ENCODE data around the gene TXLNG.
A peak's percentile ranks its signal among the peaks of the same experiment; 100 is the strongest.
"Not testable (repeated sequence)": the region's sequence is repeated elsewhere in the genome, so short reads cannot be mapped to it uniquely, and the experiment has no call there.

Gene TXLNG

DNA sequence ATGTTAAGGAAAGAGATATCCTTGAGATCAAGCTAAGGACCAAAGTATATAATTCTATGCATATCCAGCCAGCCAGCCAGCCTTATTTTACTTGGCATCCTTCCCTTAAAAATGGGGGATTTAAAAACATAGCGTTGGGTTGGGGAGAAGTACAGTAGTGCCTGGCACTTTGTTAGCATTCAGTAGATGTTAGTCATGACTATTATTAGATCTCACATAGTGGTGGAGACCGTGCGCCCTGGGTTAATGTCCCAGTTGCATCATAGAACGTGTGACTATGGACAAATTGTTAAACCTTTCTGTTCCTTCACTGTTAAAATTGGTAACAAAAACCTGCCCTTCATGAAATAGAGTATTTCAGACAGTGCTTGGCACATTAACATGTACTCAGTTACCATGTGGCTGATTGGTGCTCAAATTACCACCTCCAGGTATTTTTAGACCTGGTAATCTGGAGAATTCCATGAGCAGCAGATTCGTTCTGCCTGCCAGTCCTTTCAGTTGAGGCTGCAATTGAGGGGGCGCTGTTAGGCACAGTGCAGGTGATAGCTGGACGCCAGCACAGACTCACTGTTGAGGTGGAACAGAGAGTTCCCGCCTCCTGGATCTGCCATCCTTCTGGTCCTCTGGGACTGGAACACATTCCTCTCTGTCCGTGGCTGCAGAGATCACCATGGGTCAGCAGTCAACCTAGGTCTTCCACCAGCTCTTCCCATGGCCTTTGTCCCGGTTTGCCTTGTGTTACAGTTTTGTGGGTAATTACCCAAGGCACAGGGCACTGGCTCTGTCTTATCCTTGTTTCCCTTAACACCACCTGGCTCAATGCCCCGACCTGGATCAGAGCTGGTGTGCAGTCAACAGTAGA, 52.2 kb downstream of the TXLNG start:
- DNase-seq (ENCODE audit: low read depth in 3 of 3), result no peak

DNA sequence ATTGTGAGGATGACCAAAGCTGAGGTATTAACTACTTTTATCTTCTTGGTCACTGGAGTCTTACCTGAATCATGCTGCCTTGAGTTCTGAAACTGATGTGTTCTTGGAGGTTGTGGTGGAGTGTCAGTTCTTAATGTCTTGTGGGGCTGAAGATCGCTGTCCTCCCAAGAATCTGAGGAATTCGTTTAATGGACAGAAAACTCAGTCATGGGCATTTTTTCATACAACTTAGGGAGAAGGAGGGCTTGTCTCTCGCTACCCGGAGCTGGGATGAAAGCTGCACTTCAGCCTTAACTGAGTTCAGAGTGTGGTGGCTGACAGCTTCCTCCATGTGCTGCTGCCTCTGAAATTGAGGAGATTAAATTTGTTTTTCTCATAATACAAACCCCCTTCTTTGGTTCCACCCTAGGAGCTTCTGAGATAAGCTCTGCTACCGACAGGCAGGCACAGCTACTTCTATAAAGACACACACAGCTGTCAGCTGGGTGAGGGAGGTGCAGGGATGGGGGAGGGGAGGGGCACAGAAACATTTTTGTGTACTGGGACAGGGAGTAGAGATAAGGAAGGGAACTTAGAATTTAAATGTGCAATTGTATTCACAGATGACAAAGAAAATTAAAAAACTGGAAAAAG, 53.1 kb downstream of the TXLNG start:
- DNase-seq (ENCODE audit: low read depth in 3 of 3), result no peak

DNA sequence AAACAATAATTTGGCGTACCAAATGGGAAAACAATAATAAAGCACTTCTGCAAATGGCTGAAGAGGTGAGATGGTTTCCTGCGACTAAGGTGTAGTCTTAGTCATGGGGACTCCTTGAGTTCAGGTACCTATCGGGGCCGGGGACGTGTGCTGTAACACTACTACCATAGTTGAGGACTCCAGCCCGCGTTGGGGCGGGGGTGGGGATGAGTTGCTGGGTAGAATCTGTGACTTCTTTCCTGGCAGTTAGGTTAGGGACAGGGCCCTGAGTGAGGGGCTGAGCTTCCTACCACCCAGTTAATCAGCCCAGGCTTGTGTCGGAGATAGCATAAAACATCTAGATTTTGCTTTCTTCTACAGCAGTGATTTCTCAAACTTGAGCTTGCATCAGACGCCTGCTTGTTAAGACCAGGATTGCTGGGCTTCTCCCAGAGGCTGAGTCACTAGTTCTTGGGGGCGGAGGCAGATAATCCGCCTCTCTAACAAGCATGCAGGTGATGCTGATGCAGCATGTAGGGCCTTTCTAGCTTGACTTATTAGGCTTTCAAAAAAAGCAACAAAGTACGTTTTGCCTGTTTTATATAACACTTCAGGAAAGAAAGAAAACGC, 53.7 kb downstream of the TXLNG start:
- DNase-seq (ENCODE audit: low read depth in 3 of 3), result no peak

DNA sequence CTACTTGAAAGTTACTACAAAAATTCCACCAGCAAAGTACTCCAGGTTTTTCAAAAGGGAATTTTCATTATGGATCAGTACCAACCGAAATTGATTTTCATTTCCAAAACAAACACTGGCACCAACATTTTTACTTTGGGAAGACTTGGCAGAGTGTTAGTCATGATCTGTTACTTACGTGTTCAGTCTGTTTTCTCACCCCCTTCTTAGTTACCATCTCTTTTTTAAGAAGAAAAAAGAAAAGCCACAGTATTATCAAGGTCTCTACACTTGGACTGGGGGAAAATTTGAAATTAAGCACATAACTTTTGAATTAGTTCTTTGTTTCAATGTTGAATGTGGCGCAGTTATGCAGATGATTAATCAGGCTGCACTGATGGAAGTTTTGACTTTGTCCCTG, 56.4 kb downstream of the TXLNG start:
- no peak for DNase-seq (ENCODE audit: low read depth in 3 of 3)

DNA sequence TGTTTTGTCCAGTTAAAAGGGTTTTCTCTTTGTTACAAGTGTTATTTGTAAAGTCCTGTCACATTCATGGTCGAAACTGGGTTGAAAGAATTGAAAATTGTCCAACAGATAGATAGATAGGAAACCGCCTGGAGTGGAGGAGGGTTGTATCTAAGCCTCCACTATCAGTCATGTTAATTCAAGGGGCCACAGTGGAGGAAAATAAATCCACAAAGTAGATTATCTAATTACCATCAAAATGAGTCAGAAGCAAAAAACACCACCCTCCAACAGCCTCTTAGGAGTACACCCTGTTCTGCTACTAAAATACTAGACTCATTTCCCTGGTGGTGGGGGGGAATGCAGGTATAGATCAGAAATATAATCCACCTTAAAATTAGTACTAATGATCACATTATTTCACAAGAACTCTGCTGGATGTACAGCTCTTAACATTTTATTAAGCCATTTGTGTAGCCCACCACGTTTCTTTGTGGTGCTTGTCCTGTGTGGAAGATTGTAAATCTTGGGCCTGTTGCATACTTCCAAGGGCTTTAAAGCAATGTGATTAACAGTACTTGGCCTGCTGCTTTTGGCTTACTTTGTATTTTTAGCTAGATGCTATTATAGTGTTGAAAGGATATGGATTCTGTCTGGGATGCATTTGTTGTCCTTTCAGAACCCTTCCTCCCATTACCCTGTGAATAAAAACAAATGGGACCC, 57.1 kb downstream of the TXLNG start:
- DNase-seq (ENCODE audit: low read depth in 3 of 3), result no peak

DNA sequence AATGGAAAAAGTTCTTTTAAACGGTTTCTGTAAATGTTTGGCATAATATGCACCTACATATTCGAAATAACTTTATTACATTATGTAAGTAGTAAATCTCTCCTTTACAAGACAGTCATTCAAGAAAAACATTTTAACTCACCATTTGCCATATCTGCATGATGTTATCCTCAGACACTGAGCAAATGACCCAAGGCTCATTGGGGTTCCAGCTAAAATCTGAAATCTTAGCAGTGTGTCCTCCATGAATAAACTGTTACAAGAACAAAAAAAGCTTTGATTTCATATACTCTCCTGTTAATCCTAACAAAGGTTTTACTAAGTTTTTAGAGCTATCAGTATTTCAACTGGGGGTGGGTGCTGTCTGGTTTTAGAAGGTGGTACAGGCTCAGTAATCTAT, 59.4 kb downstream of the TXLNG start:
- no peak for DNase-seq (ENCODE audit: low read depth in 3 of 3)

DNA sequence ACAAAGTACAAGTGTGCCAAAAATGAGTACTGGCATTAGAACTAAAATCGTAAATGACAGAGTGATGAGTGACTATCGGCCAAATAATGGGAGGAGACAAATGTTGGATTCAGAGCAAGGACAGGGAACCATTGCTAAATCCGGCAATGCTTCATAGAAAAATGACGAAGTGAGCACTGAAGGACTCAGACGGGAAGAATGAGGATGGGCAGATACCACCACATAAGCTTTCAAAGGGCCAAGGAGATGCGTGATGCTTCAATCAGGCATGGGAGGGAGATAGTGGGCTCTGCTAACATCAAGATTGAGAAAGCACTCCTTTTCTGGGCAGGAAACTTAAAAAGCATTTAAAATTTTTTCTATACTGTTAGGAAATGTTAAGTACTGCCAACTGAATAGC, 62.3 kb downstream of the TXLNG start:
- DNase-seq (ENCODE audit: low read depth in 3 of 3), result no peak

DNA sequence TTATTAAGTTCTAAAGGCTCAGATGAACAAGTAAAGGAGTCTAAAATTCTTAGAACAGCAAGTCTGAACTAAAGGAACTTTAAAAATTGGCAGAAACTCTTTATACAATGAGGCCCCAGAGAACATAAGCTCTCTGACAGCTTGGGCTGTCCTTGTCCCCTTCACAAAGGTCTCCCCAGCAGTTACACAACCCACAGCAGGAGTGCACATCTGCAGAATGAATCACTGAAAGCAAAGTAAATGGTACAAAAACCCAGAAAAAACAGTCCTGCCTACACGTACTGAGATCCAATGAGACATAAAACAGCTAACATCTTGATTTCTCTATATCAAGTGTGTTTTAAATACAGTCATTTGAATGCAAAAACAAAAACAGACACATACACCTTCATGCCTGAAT, 65.2 kb downstream of the TXLNG start:
- no peak for DNase-seq (ENCODE audit: low read depth in 3 of 3)

DNA sequence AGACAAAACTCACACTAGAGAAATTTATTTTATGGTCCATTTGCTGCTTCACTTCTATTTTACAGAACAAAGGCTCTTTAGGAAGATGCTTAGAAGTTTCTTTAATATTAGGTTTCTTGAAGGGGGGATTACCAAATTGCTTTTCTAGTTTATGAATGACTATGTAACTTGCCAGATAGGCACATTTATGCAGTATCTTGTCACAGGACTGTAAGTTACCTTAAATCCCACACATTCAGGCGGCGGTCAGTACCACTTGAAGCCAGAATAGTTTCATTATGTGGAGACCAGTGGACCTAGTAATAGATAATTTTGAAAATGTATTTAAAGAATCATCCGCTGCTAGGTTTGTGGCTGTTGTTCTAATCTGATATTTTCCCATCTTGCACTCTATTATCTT, 65.6 kb downstream of the TXLNG start:
- DNase-seq (ENCODE audit: low read depth in 3 of 3), result no peak

DNA sequence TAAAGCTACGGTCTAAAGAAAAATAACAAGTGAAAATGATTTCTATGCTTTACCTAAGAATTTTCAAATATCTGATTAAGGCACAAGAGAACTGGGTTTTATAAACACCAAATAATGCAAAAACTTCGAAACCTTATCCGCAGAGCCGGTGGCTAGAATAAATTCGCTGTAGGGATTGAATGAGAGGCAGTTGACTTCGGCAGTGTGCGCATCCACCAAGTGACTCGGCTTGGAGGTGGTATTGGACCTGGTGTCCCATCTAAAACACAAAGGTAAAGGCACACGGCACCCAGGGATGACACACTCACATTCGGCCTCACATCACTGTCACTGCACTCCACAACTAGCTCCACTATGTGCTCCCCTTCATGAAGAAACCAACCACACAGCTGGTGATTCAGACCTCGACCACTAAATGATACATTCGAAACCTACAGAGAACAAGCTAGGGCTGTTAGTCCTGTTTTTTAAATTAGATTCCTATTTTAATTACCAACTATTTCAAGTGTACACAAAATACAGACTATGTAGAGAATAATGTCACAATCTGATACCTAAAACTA, 66.4 kb downstream of the TXLNG start:
- DNase-seq (ENCODE audit: low read depth in 3 of 3), result no peak

DNA sequence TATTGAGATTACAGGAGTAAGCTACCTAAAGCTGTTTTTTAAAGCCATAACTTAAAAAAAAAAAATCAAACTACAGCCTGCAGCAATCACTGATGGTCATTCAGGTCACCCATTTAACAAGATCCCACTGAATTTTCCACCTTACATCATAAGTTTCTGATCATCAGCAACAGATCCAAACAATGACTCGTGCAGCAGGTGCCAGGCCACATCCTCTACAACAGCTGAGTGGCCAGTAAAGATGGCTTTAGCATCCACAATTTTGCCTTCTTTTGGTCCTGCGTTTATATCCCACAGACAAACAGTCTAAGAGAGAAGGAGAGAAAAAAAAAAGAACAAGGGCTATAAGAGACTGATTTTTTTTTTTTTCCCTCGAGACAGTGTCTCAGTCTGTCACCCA, 67.3 kb downstream of the TXLNG start:
- DNase-seq (ENCODE audit: low read depth in 3 of 3), result no peak

DNA sequence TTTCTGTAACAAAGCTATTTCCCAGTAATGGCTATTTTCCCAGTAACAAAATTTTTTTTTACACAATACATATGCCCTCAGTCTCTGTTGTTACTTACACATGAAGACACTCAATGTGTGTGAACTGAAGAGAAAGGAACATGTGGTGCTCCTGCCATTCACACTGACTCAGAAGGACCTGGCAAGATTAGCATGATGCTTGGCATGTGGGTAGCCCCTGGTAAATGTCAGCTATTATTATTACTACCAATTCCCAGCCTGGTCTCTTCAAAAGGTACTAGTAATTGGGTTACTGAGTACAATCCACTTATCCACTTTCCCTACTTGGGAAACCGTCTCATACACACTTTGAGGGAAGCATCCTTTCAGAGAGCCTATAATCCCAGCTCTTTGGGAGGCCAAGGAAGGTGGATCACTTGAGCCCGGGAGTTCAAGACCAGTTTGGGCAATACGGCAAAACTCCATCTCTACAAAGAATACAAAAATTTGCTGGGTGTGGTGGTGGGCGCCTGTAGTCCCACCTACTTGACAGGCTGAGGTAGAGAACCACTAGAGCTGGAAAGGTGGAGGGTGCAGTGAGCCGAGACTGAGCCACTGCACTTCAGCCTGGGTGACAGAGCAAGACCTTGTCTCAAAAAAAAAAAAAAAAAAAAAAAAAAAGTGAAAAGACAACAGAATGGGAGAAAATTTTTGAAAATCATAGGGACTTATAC, 69.3 kb downstream of the TXLNG start:
- no peak for DNase-seq (ENCODE audit: low read depth in 3 of 3)

DNA sequence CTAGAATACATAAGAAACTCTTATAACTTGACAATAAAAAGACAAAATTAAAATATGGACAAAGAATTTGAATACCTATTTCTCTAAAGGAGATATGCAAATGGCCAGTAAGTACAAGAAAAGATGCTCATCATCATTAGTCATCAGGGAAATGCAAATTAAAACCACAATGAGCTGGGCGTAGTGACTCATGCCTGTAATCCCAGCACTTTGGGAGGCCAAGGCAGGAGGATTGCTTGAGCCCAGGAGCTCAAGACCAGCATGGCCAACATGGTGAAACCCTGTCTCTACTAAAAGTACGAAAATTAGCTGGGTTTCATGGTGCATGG, 69.8 kb downstream of the TXLNG start:
- DNase-seq (ENCODE audit: low read depth in 3 of 3), result not testable (repeated sequence)

DNA sequence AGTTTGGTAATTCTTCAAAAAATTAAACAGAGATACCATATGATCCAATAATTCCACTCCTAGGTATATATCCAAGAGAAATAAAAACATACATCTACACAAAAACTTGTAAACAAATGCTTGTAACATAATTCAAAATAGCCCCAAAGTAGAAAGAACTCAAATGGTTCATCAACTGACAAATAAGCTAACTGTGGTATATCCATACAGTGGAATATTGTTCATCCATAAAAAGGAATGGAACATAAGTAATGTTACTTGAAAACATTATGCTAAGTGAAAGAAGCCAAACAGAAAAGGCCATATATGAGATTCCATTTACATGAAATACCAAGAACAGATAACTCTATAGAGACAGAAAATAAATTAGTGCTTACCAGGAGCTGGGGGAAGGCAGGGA, 70.5 kb downstream of the TXLNG start:
- DNase-seq (ENCODE audit: low read depth in 3 of 3), result no peak

DNA sequence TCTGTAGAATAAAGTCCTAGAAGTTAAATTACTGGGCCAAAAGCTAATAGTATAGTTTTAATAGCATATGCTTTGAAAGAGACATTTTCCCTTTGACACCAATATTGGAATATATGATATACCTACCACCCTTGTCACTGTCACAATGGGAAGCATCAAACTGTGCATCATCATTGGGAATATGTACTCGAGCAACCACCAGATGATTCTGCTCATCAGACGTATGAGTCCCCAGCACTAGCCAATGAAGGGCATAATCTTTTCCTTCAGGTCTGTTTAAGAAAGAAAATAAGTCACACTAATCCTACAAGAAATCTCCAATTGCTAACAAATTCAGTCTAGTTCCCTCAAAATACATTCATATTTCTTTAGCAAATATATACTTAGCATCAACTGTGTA, 76.6 kb downstream of the TXLNG start:
- no peak for DNase-seq (ENCODE audit: low read depth in 3 of 3)

DNA sequence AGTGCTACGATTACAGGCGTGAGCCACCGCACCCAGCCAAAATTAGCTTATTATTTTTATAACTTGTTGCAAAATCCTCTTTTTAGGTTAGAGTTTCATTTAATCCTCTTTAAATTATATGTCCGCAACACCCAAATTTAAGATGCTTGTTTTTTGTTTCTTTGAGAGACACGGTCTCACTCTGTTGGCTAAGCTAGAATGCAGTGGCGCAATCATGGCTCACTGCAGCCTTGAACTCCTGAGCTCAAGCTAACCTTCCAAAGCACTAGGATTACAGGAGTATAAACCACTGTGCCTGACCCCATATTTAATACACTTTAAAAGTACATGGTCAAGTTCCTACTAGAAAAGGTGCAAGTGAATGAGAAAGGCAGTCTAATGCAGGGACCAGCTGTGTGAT, 81.7 kb downstream of the TXLNG start:
- DNase-seq (ENCODE audit: low read depth in 3 of 3), result no peak

DNA sequence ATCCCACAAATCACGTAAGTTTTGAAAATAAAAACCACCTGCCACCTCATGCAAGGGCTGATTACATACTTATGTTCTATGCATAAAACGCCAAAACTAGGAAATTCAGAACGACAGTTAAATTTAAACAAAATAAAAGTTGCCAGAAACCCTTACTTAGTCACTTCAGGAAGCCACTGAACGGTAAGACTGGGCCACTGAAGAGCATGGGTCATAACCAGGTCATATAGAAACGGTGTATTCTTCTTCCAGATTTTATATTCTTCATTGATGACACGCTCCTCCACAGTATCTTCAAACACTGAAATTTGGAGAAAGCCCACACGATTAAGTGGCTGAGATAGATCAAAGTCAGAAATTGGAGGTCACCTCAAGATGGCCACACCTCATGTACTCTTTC, 82.7 kb downstream of the TXLNG start:
- no peak for DNase-seq (ENCODE audit: low read depth in 3 of 3)

DNA sequence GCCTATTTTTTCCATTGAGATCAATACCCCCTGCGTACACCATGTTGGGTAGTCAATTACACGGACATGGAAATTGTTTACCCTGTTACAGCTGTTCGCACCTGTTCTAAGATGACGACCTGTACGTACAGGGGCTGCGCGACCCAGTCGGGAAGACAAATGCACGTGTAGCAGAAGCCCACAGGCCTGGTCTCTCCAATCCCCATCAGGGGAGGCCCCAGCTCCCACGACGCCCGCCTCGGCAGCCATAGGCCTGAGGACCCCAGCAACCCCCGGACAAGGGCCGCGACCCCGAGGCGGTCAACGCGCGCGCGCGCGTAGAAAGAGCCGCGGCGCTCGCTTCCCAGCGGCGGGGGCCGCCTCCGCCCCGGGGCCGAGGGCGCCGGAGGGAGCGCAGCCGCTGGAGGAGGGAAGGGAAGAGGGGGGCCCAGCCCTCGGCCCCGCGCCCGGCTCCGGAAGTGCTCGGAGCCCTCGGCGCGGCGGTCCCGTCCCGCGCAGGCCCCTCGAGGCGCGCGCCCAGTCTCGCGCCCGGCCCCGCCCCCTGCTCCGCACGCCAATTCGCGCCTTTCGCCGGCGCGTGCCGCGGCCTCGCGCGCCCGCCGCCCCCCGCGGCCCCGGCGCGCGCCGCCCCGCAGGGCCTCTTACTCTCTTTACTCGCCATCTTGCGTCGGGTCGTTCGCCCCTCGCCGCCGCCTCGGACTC, 83.3 kb downstream of the TXLNG start:
- peak in 2 of 3 experiments; percentile 29 to 50 for DNase-seq (ENCODE audit: low read depth in 3 of 3)

DNA sequence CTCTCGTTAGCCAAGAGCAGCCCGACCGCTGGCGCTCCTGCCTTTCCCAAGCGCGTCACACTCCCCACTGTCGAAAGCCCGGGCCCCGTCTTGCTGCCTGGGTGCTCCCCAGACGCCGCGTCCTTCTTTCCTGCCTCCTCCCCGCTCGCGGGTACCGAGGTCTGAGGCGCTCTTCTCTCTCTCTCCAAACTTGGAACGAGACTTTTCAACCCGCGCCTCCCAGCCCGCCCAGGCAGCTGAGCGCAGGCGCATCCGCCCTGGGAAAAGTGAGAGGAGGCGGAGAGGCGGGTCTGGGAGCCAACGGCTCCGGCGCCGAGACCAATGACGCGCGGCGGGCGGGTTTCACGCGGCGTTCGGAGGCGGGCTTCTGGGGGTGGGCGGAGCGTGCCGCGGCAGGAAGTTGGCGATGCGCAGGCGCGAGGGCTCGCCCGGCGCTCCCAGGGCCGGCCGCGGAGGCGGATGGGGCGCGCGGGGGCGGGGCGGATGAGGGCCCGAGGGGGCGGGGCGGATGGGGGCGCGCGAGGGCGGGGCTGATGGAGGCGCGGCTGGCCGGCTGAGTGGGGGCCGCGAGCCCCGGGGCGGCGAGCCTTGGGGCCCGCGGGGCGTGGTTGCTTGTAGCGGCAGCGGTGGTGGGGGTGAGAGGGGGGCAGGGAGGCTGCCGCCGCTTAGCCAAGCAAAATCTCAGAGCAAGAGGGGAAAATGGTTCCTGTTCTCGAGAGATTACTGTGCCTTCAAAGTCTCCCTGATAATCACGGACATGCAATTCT, 84.0 kb downstream of the TXLNG start, which contains the start of gene RBBP7:
RBBP7 (minus strand) TSS at position 268 of the 767 bp plus-strand sequence. CDS start 309 bp downstream, outside the sequence.
- peak; percentile 74 to 84 (median 80) for DNase-seq (ENCODE audit: low read depth in 3 of 3)

All from stimulated activated CD4-positive, alpha-beta T cell treated with anti-CD3 and anti-CD28 coated beads, TNF-alpha, amount 100 ng/mL, for 24 hours (primary cell).